ENCODE results near the gene STX8. TPM values are rescaled to one million over a fixed set of nuclear protein-coding genes. Genes with fewer than 3 reads are reported as not detected.

STX8 gene
- total RNA-seq, 1 donor from 2014 or later = 54.8 TPM

- Histone ChIP-seq H3K4me3 (ENCODE audit: insufficient read depth, low read depth, low read length) (no peak overlapping the region), H3K27ac (ENCODE audit: low read depth, low read length) (no peak overlapping the region), H3K36me3 (ENCODE audit: insufficient read depth, low read length) (no peaks in the 10 kb centered on the region), H3K4me2 (ENCODE audit: low read length) (no peak overlapping the region), H2AFZ (ENCODE audit: low read depth, low read length) (no peak overlapping the region), H3K9ac (ENCODE audit: low read length) (no peak overlapping the region), H3K9me3 (ENCODE audit: insufficient read depth, low read depth, low read length) (no peaks in the 10 kb centered on the region), H4K20me1 (ENCODE audit: insufficient read depth, low read length) (no peaks in the 10 kb centered on the region), H3K4me1 (ENCODE audit: insufficient read depth, low read length) (no peaks in the 10 kb centered on the region), H3K27me3 (ENCODE audit: insufficient read depth, low read length) (no peaks in the 10 kb centered on the region), H3K79me2 (ENCODE audit: insufficient read depth, low read length) (no peaks in the 10 kb centered on the region)
- Mint-ChIP-seq H3K4me1 (ENCODE audit: low read depth, unreplicated experiment) (no peaks in the 10 kb centered on the region), H3K4me3 (ENCODE audit: unreplicated experiment) (no peak overlapping the region), H3K9me3 (ENCODE audit: unreplicated experiment) (no peaks in the 10 kb centered on the region), H3K36me3 (ENCODE audit: low read depth, unreplicated experiment) (peaks cover 6% of the 10 kb centered on the region), H3K27ac (ENCODE audit: unreplicated experiment) (no peak overlapping the region), H3K27me3 (ENCODE audit: low read depth, unreplicated experiment) (no peaks in the 10 kb centered on the region)
- TF ChIP-seq EZH2 (IDR thresholded peaks at IDR 0.05; ENCODE audit: insufficient read depth, low read length) = no peak
- DNase-seq (ENCODE audit: low read depth) (no peak), FAIRE-seq (no peak)
These were observed 253.3 kb downstream of the STX8 start for GRCh38 chr17:9322326-9322725.

DNA sequence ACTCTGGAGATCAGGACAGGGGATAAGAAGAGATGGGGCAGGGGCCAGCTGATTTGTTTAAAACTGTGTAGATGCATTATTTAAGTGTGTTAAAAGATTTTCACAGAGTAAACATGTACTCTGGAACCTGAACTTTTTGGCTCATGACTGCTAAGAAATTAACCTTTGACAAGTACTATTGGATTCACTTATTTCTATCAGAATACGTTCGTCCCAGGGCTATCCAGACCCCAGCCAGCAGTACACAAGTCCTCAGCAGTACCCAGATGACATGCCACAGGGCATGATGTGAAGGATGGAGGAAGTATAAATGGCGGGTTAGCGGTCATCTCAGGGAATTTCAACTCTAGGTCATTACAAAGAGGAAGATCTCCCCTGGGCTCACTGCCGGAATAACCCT is 253.7 kb downstream of the STX8 start:
- no peaks in the 10 kb centered on the region for H3K9me3 Mint-ChIP-seq (ENCODE audit: unreplicated experiment)
- H3K27ac ChIP-seq (ENCODE audit: low read depth, low read length) = no peak overlapping the region
- no peaks in the 10 kb centered on the region for H3K79me2 ChIP-seq (ENCODE audit: insufficient read depth, low read length)
- H3K27me3 Mint-ChIP-seq (ENCODE audit: low read depth, unreplicated experiment) = no peaks in the 10 kb centered on the region
- H2AFZ ChIP-seq (ENCODE audit: low read depth, low read length) = no peak overlapping the region
- no peak for DNase-seq (ENCODE audit: low read depth)
- H3K4me2 ChIP-seq (ENCODE audit: low read length) = no peak overlapping the region
- H3K9ac ChIP-seq (ENCODE audit: low read length) = no peak overlapping the region
- no peaks in the 10 kb centered on the region for H3K36me3 ChIP-seq (ENCODE audit: insufficient read depth, low read length)
- H3K4me3 Mint-ChIP-seq (ENCODE audit: unreplicated experiment) = no peak overlapping the region
- H3K27ac Mint-ChIP-seq (ENCODE audit: unreplicated experiment) = no peak overlapping the region
- no peaks in the 10 kb centered on the region for H4K20me1 ChIP-seq (ENCODE audit: insufficient read depth, low read length)
- no peaks in the 10 kb centered on the region for H3K27me3 ChIP-seq (ENCODE audit: insufficient read depth, low read length)
- FAIRE-seq = no peak
- no peak overlapping the region for H3K4me3 ChIP-seq (ENCODE audit: insufficient read depth, low read depth, low read length)
- TF ChIP-seq EZH2 (IDR thresholded peaks at IDR 0.05; ENCODE audit: insufficient read depth, low read length) = no peak
- TF ChIP-seq, protein P1, sequence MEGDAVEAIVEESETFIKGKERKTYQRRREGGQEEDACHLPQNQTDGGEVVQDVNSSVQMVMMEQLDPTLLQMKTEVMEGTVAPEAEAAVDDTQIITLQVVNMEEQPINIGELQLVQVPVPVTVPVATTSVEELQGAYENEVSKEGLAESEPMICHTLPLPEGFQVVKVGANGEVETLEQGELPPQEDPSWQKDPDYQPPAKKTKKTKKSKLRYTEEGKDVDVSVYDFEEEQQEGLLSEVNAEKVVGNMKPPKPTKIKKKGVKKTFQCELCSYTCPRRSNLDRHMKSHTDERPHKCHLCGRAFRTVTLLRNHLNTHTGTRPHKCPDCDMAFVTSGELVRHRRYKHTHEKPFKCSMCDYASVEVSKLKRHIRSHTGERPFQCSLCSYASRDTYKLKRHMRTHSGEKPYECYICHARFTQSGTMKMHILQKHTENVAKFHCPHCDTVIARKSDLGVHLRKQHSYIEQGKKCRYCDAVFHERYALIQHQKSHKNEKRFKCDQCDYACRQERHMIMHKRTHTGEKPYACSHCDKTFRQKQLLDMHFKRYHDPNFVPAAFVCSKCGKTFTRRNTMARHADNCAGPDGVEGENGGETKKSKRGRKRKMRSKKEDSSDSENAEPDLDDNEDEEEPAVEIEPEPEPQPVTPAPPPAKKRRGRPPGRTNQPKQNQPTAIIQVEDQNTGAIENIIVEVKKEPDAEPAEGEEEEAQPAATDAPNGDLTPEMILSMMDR (IDR thresholded peaks at IDR 0.05; ENCODE audit: insufficient read depth, low read depth, low read length) = no peak
- H3K36me3 Mint-ChIP-seq (ENCODE audit: low read depth, unreplicated experiment) = peaks cover 8% of the 10 kb centered on the region
- H3K4me1 ChIP-seq (ENCODE audit: insufficient read depth, low read length) = no peaks in the 10 kb centered on the region
- no peaks in the 10 kb centered on the region for H3K4me1 Mint-ChIP-seq (ENCODE audit: low read depth, unreplicated experiment)
- no peaks in the 10 kb centered on the region for H3K9me3 ChIP-seq (ENCODE audit: insufficient read depth, low read depth, low read length)

DNA sequence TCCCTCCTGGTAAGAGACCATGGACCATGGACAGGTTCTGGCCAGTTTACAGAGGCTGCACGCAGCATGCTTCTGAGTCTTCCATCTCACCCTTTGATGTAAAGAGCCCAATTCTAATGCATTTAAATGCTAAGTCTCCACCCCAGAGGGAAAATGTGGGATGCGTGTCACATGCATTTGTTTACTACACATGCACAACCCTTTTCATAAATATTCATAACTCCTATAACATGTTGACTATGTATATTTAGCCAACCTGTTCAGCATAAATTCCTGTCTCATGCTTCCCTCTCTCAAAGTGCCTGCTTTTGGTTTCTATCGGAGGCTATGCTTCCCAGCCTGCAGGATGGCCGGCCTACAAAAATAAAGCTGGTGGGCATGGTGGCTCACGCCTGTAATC is 260.3 kb downstream of the STX8 start:
- no peaks in the 10 kb centered on the region for H3K27me3 Mint-ChIP-seq (ENCODE audit: low read depth, unreplicated experiment)
- DNase-seq (ENCODE audit: low read depth) (no peak), FAIRE-seq (no peak)
- H3K9me3 Mint-ChIP-seq (ENCODE audit: unreplicated experiment) = no peaks in the 10 kb centered on the region
- H3K4me3 Mint-ChIP-seq (ENCODE audit: unreplicated experiment) = no peak overlapping the region
- no peak overlapping the region for H3K27ac ChIP-seq (ENCODE audit: low read depth, low read length)
- H3K4me2 ChIP-seq (ENCODE audit: low read length) = no peak overlapping the region
- no peak overlapping the region for H3K9ac ChIP-seq (ENCODE audit: low read length)
- no peaks in the 10 kb centered on the region for H3K79me2 ChIP-seq (ENCODE audit: insufficient read depth, low read length)
- H3K9me3 ChIP-seq (ENCODE audit: insufficient read depth, low read depth, low read length) = no peaks in the 10 kb centered on the region
- no peaks in the 10 kb centered on the region for H3K4me1 Mint-ChIP-seq (ENCODE audit: low read depth, unreplicated experiment)
- TF ChIP-seq, protein P1 (IDR thresholded peaks at IDR 0.05; ENCODE audit: insufficient read depth, low read depth, low read length) = no peak
- TF ChIP-seq EZH2 (IDR thresholded peaks at IDR 0.05; ENCODE audit: insufficient read depth, low read length) = no peak
- H3K4me1 ChIP-seq (ENCODE audit: insufficient read depth, low read length) = no peaks in the 10 kb centered on the region
- no peaks in the 10 kb centered on the region for H3K27me3 ChIP-seq (ENCODE audit: insufficient read depth, low read length)
- H3K4me3 ChIP-seq (ENCODE audit: insufficient read depth, low read depth, low read length) = no peak overlapping the region
- H3K36me3 ChIP-seq (ENCODE audit: insufficient read depth, low read length) = no peaks in the 10 kb centered on the region
- H3K36me3 Mint-ChIP-seq (ENCODE audit: low read depth, unreplicated experiment) = peaks cover 8% of the 10 kb centered on the region
- H4K20me1 ChIP-seq (ENCODE audit: insufficient read depth, low read length) = no peaks in the 10 kb centered on the region
- no peak overlapping the region for H2AFZ ChIP-seq (ENCODE audit: low read depth, low read length)
- no peak overlapping the region for H3K27ac Mint-ChIP-seq (ENCODE audit: unreplicated experiment)

All from astrocyte (in vitro differentiated cells and primary cell).